GM12875 (cell line): ENCODE measurements around the gene TRPV2.

Experiments
- H3K4me3 ChIP-seq: one replicate; pipeline ENCODE4 v1.5.1; 2011; ENCODE audit warnings: low read depth, low read length, control low read depth
- TF ChIP-seq, protein P1 (sequence below): IDR thresholded peaks from 2 replicates; pipeline ENCODE4 v1.5.1; 2011; ENCODE audit warnings: low read depth, mild to moderate bottlenecking, control low read depth, inconsistent platforms, low read length, moderate library complexity, borderline replicate concordance; ENCODE audit not compliant: insufficient read depth

TRPV2 gene

DNA sequence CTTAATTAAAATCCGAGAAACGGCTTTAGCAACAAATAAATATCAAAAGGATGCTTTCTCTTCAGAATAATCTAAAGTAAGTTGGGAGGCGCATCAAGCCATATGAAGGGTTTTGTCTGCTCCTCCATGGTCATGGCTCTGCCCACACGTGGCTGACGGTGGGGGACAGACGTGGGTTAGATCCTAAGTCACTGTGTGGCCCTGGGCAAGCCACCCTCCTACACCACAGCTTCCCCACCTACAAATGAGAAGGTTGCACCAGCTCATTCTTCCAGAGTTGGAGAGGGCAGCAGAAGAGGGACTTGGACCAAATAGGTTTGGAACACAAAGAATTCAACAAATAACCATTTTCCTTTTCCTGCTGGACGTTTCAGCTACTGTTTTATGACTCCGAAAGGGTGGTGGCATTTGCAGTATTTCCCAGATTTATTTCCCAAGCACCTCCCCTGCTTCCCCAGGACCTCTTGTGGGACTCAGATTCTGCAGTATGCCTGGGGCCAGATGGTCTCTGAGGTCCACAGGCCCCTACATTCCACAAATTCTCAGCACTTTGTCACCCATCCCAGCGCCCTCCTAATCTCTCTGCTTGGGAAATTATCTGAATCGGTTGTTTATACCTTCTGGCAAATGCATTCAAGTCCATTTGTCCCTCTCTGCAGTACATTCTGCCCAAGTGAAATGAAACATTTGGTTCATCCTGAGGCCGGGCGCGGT, 58.8 kb downstream of the TRPV2 start:
- no peak overlapping the region for H3K4me3 ChIP-seq
- TF ChIP-seq, protein P1, sequence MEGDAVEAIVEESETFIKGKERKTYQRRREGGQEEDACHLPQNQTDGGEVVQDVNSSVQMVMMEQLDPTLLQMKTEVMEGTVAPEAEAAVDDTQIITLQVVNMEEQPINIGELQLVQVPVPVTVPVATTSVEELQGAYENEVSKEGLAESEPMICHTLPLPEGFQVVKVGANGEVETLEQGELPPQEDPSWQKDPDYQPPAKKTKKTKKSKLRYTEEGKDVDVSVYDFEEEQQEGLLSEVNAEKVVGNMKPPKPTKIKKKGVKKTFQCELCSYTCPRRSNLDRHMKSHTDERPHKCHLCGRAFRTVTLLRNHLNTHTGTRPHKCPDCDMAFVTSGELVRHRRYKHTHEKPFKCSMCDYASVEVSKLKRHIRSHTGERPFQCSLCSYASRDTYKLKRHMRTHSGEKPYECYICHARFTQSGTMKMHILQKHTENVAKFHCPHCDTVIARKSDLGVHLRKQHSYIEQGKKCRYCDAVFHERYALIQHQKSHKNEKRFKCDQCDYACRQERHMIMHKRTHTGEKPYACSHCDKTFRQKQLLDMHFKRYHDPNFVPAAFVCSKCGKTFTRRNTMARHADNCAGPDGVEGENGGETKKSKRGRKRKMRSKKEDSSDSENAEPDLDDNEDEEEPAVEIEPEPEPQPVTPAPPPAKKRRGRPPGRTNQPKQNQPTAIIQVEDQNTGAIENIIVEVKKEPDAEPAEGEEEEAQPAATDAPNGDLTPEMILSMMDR: no peak

GRCh38 chr17:16475179-16475704, 59.9 kb downstream of the TRPV2 start:
- TF ChIP-seq, protein P1: no peak
- H3K4me3 ChIP-seq: no peak overlapping the region

DNA sequence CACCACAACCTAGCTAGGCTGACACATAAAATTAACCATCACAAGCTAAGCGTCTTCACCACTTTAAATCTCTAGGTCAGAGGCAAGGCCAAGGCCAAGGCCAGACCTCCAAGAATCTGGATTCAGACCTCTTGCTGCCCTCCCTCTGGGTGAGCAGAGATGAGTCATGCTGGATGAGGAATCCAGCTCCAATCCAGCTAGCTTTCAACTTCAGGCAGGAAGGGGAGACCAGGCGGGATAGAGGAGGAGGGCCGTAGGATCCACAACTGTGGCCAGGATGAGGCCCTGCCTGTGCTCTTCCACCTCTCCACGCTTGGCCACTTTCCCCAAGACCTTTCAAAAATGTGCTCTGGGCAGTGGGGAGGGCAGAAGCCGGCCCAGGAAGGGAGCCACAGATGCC, 61.9 kb downstream of the TRPV2 start:
- TF ChIP-seq, protein P1: no peak
- H3K4me3 ChIP-seq: no peak overlapping the region

- TF ChIP-seq, protein P1: no peak
- H3K4me3 ChIP-seq: no peak overlapping the region
These were observed 62.3 kb downstream of the TRPV2 start for GRCh38 chr17:16477666-16478065.

- TF ChIP-seq, protein P1: no peak
- no peak overlapping the region for H3K4me3 ChIP-seq
These were observed 63.3 kb downstream of the TRPV2 start for GRCh38 chr17:16478649-16479048.

DNA sequence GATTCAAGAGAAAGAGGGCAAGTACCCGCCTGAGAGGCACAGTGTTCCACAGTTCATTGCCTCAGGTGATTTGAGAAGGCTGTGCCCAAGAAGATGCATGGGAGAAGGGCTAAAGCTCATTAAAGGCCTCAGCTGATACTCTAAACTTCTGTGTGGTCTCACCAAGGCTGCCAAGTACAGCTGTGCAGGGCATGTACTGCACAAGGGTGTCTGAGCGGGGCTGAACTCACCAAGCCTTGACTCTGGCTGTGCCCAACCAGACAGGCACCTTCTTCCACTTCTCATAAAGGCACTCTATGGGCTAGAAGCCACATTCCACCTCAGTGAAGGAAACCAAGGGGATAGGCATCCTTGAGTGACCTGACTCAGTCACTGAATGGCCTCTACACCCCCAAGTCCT, 63.9 kb downstream of the TRPV2 start:
- TF ChIP-seq, protein P1: no peak
- H3K4me3 ChIP-seq: no peak overlapping the region

DNA sequence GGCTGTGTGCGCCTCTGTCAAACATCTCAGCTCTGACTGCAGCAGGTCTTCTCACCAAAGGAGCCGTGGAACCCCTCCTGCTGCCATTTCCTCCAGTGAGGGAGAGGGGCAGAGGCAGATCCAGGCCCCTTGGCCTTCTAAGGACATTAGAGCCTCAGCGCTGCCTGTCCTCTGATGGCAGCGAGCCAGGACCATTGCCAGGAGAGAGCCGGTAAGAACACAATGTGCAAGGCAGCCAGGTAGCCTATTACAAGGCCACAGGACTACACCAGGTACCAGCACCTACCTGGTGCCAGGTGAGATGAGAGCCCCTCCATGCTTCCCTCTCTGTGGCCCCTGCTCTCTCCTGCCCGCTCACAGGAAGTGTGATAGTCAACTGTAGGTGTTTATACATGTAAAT, 65.6 kb downstream of the TRPV2 start:
- TF ChIP-seq, protein P1: no peak

More for the DNA sequence above, 65.6 kb downstream of the TRPV2 start:
- H3K4me3 ChIP-seq: no peak overlapping the region
